IMR-90 (cell line): ENCODE data around the gene CCR8. TPM values are rescaled to one million over a fixed set of nuclear protein-coding genes. Genes with fewer than 3 reads are reported as not detected.

Experiments used
- ATAC-seq: fragments of 200-7000 bp; cut with Tn5 transposase; 2 replicates; pipeline ENCODE4 v1.9.1; 2020; ENCODE audit warnings: low read depth, mild to moderate bottlenecking, moderate library complexity
- BruUV-seq: library from RNA; stranded (reverse); fragments of 400-500 nt; replicated peaks from 2 replicates; lab custom pipeline; 2021; lab: Mats Ljungman, UMichigan
- CTCF ChIA-PET: fragments of 300-600 bp; formaldehyde crosslinking; extraction: SDS; loops from one replicate; lab custom pipeline; 2021; ENCODE audit warnings: antibody characterized with exemption; lab: Yijun Ruan, JAX
- POLR2A ChIA-PET: fragments of 300-600 bp; sonication (Branson Sonifier 250); formaldehyde crosslinking; loops from one replicate; lab custom pipeline; 2022; ENCODE audit warnings: antibody characterized with exemption; ENCODE audit not compliant: unreplicated experiment; lab: Charles Lee
- DNase-seq: peaks from one replicate; pipeline ENCODE4 v3.0.0; 2013
- H2AFZ ChIP-seq: replicated peaks from 2 replicates; pipeline ENCODE3; 2013; ENCODE audit warnings: low read length, mild to moderate bottlenecking; ENCODE audit not compliant: poor library complexity
- H2AK5ac ChIP-seq: 2 replicates; pipeline ENCODE4 v1.6.1; 2013; ENCODE audit warnings: low read depth, low read length, inconsistent platforms
- H2AK9ac ChIP-seq: replicated peaks from 2 replicates; pipeline ENCODE3; 2013; ENCODE audit warnings: mild to moderate bottlenecking, low read depth, low read length, moderate library complexity; ENCODE audit not compliant: poor library complexity
- H2BK120ac ChIP-seq: 2 replicates; pipeline ENCODE4 v1.6.1; 2013; ENCODE audit warnings: low read depth, low read length, inconsistent platforms
- H2BK15ac ChIP-seq: 3 replicates; pipeline ENCODE4 v1.6.1; 2013; ENCODE audit warnings: low read depth, low read length, inconsistent platforms
- H2BK20ac ChIP-seq: 2 replicates; pipeline ENCODE4 v1.6.1; 2013; ENCODE audit warnings: low read depth, mild to moderate bottlenecking, inconsistent platforms, low read length, moderate library complexity
- H2BK5ac ChIP-seq: 2 replicates; pipeline ENCODE4 v1.6.1; 2013; ENCODE audit warnings: mild to moderate bottlenecking, low read depth, low read length, inconsistent platforms; ENCODE audit not compliant: poor library complexity, severe bottlenecking
- H3K14ac ChIP-seq: replicated peaks from 2 replicates; pipeline ENCODE4 v1.6.1; 2013; ENCODE audit warnings: low read depth, low read length, inconsistent platforms
- H3K18ac ChIP-seq: 2 replicates; pipeline ENCODE4 v1.6.1; 2013; ENCODE audit warnings: low read depth, low read length, control low read depth
- H3K23ac ChIP-seq: 2 replicates; pipeline ENCODE4 v1.6.1; 2013; ENCODE audit warnings: low read depth, low read length, inconsistent platforms
- H3K27ac ChIP-seq: 2 replicates; pipeline ENCODE4 v1.5.1; 2013; ENCODE audit warnings: mild to moderate bottlenecking, control low read depth, low read length; ENCODE audit not compliant: insufficient read depth
- H3K27me3 ChIP-seq: 2 replicates; pipeline ENCODE4 v1.6.1; 2013; ENCODE audit warnings: low read length; ENCODE audit not compliant: control insufficient read depth, insufficient read depth
- H3K36me3 ChIP-seq: 2 replicates; pipeline ENCODE4 v1.6.1; 2013; ENCODE audit warnings: low read length, mixed read lengths; ENCODE audit not compliant: control insufficient read depth, insufficient read depth
- H3K4ac ChIP-seq: 2 replicates; pipeline ENCODE4 v1.6.1; 2013; ENCODE audit warnings: low read depth, low read length, inconsistent platforms
- H3K4me1 ChIP-seq: 2 replicates; pipeline ENCODE4 v1.6.1; 2013; ENCODE audit warnings: low read length, mixed read lengths; ENCODE audit not compliant: control insufficient read depth, insufficient read depth
- H3K4me2 ChIP-seq: 2 replicates; pipeline ENCODE4 v1.6.1; 2013; ENCODE audit warnings: low read depth, mild to moderate bottlenecking, control low read depth, low read length, moderate library complexity
- H3K4me3 ChIP-seq: 2 replicates; pipeline ENCODE4 v1.5.1; 2013; ENCODE audit warnings: low read depth, mild to moderate bottlenecking, control low read depth, low read length, moderate library complexity; ENCODE audit not compliant: insufficient read depth
- H3K56ac ChIP-seq: 2 replicates; pipeline ENCODE4 v1.6.1; 2013; ENCODE audit warnings: low read length, inconsistent platforms; ENCODE audit not compliant: insufficient read depth; ENCODE audit errors: extremely low read depth
- H3K79me1 ChIP-seq, 2 experiments: 2 replicates each; pipeline ENCODE4 v1.6.1; 2013; ENCODE audit warnings: low read length in 2 of 2, inconsistent platforms in 1 of 2, low read depth in 1 of 2
- H3K9ac ChIP-seq: 2 replicates; pipeline ENCODE4 v1.6.1; 2013; ENCODE audit warnings: low read depth, low read length, control low read depth
- H3K9me1 ChIP-seq: 2 replicates; pipeline ENCODE4 v1.6.1; 2013; ENCODE audit warnings: low read length, inconsistent platforms; ENCODE audit not compliant: insufficient read depth
- H3K9me3 ChIP-seq: 2 replicates; pipeline ENCODE4 v1.6.1; 2013; ENCODE audit warnings: low read length; ENCODE audit not compliant: control insufficient read depth, insufficient read depth
- H4K20me1 ChIP-seq: 2 replicates; pipeline ENCODE4 v1.6.1; 2013; ENCODE audit warnings: low read length, inconsistent platforms; ENCODE audit not compliant: insufficient read depth
- H4K5ac ChIP-seq: 2 replicates; pipeline ENCODE4 v1.6.1; 2013; ENCODE audit warnings: mild to moderate bottlenecking, low read depth, low read length, control low read depth
- H4K8ac ChIP-seq, 2 experiments: 2 replicates each; pipeline ENCODE4 v1.6.1; 2013; ENCODE audit warnings: low read depth in 2 of 2, low read length in 2 of 2, control low read depth in 1 of 2, inconsistent platforms in 1 of 2
- H4K91ac ChIP-seq: 2 replicates; pipeline ENCODE4 v1.6.1; 2013; ENCODE audit warnings: low read depth, low read length, inconsistent platforms; ENCODE audit not compliant: insufficient read depth
- BHLHE40 ChIP-seq: fragments of 150-350 bp; IDR thresholded peaks from 2 replicates; pipeline ENCODE4 v1.6.1; 2016; ENCODE audit warnings: mild to moderate bottlenecking, low read depth, low read length
- CEBPB ChIP-seq: IDR thresholded peaks from 2 replicates; pipeline ENCODE4 v1.6.1; 2012; ENCODE audit warnings: low read depth, low read length, improper control_type of control experiment
- CHD1 ChIP-seq: IDR thresholded peaks from 2 replicates; pipeline ENCODE4 v1.6.1; 2012; ENCODE audit warnings: low read depth, low read length, improper control_type of control experiment
- CTCF ChIP-seq: conservative IDR thresholded peaks from 2 replicates; pipeline ENCODE4 v1.5.1; 2012; ENCODE audit warnings: mild to moderate bottlenecking, low read depth, low read length, improper control_type of control experiment
- FOS ChIP-seq: fragments of 150-350 bp; IDR thresholded peaks from 2 replicates; pipeline ENCODE4 v1.6.1; 2016; ENCODE audit warnings: low read depth, low read length
- MAFK ChIP-seq: IDR thresholded peaks from 2 replicates; pipeline ENCODE4 v1.6.1; 2012; ENCODE audit warnings: low read depth, low read length, improper control_type of control experiment
- MAZ ChIP-seq: IDR thresholded peaks from 2 replicates; pipeline ENCODE4 v1.6.1; 2012; ENCODE audit warnings: low read depth, mild to moderate bottlenecking, low read length, improper control_type of control experiment, moderate library complexity, borderline replicate concordance
- MXI1 ChIP-seq: IDR thresholded peaks from 2 replicates; pipeline ENCODE4 v1.6.1; 2012; ENCODE audit warnings: low read depth, mild to moderate bottlenecking, low read length, moderate library complexity, borderline replicate concordance
- NFE2L2 ChIP-seq: fragments of 150-350 bp; IDR thresholded peaks from 2 replicates; pipeline ENCODE4 v1.6.1; 2016; ENCODE audit warnings: low read depth, mild to moderate bottlenecking, low read length
- POLR2A ChIP-seq: IDR thresholded peaks from 2 replicates; pipeline ENCODE4 v1.6.1; 2012; ENCODE audit warnings: mild to moderate bottlenecking, low read depth, low read length
- RAD21 ChIP-seq: IDR thresholded peaks from 2 replicates; pipeline ENCODE4 v1.6.1; 2012; ENCODE audit warnings: low read length, improper control_type of control experiment
- RCOR1 ChIP-seq: IDR thresholded peaks from 2 replicates; pipeline ENCODE4 v1.6.1; 2012; ENCODE audit warnings: mild to moderate bottlenecking, low read length, improper control_type of control experiment; ENCODE audit not compliant: insufficient replicate concordance
- RFX5 ChIP-seq: IDR thresholded peaks from 2 replicates; pipeline ENCODE4 v1.8.0; 2012; ENCODE audit warnings: low read depth, mild to moderate bottlenecking, low read length, moderate library complexity
- SMC3 ChIP-seq: fragments of 150-350 bp; IDR thresholded peaks from 2 replicates; pipeline ENCODE4 v1.6.1; 2016; ENCODE audit warnings: low read depth, mild to moderate bottlenecking, antibody characterized with exemption, low read length, moderate library complexity
- dilution Hi-C: fragments of 300-500 bp; cut with HindIII; formaldehyde crosslinking; loops from one replicate; pipeline ENCODE4 v1.14.3; 2018; ENCODE audit warnings: low sequenced_read_pairs; ENCODE audit not compliant: unreplicated experiment
- in situ Hi-C: fragments of 300-500 bp; cut with MboI; formaldehyde crosslinking; loops from 3 replicates; pipeline ENCODE4 v1.14.3; 2019; ENCODE audit warnings: low sequenced_read_pairs, inconsistent platforms, mixed read lengths
- intact Hi-C: fragments of 100-400 bp; cut with micrococcal nuclease; formaldehyde crosslinking; loops from 2 replicates; pipeline ENCODE4 v1.10.0; 2022
- polyA plus RNA-seq, 3 experiments: library from polyadenylated mRNA; depleted of rRNA; stranded (reverse); fragments of >200 nt; gene quantifications; 2 replicates each; pipeline ENCODE4 v1.2.3, GENCODE V29; 2012; ENCODE audit warnings: low replicate concordance in 1 of 3
- total RNA-seq: library from RNA; depleted of rRNA; stranded (reverse); fragments of >200 nt; gene quantifications from 2 replicates; pipeline ENCODE4 v1.2.3, GENCODE V29; 2012
- TF ChIP-seq, protein P1 (sequence below): fragments of 150-350 bp; IDR thresholded peaks from 2 replicates; pipeline ENCODE4 v1.6.1; 2017; ENCODE audit warnings: mild to moderate bottlenecking, antibody characterized with exemption, low read length, low read depth
- TF ChIP-seq, protein P2 (sequence below): fragments of 150-350 bp; IDR thresholded peaks from 2 replicates; pipeline ENCODE4 v1.6.1; 2016; ENCODE audit warnings: low read depth, mild to moderate bottlenecking, low read length, moderate library complexity, borderline replicate concordance

CCR8 gene
- total and polyA plus RNA-seq, 2 of the 4 experiments (the other 2 are of a cell fraction) = not detected

- no peak overlapping the region for H2AK9ac ChIP-seq
- H3K4me3 ChIP-seq = no peak overlapping the region
- no peak overlapping the region for H2AK5ac ChIP-seq
- BruUV-seq = no TSS peak
- dilution Hi-C loops = no loop called here
- DNase-seq = no peak
- no peaks in the 10 kb centered on the region for H3K4me1 ChIP-seq
- intact Hi-C loops = no loop called here
- TF ChIP-seq, protein P1, sequence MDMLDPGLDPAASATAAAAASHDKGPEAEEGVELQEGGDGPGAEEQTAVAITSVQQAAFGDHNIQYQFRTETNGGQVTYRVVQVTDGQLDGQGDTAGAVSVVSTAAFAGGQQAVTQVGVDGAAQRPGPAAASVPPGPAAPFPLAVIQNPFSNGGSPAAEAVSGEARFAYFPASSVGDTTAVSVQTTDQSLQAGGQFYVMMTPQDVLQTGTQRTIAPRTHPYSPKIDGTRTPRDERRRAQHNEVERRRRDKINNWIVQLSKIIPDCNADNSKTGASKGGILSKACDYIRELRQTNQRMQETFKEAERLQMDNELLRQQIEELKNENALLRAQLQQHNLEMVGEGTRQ = no peak
- TF ChIP-seq CHD1 (no peak), RAD21 (no peak), CTCF (no peak), RFX5 (no peak), FOS (no peak), POLR2A (no peak), MAFK (no peak), SMC3 (no peak), MAZ (no peak), NFE2L2 (no peak), CEBPB (no peak), BHLHE40 (no peak), RCOR1 (no peak), MXI1 (no peak)
- TF ChIP-seq, protein P2, sequence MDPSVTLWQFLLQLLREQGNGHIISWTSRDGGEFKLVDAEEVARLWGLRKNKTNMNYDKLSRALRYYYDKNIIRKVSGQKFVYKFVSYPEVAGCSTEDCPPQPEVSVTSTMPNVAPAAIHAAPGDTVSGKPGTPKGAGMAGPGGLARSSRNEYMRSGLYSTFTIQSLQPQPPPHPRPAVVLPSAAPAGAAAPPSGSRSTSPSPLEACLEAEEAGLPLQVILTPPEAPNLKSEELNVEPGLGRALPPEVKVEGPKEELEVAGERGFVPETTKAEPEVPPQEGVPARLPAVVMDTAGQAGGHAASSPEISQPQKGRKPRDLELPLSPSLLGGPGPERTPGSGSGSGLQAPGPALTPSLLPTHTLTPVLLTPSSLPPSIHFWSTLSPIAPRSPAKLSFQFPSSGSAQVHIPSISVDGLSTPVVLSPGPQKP = no peak
- no peaks in the 10 kb centered on the region for H3K36me3 ChIP-seq
- H3K9me1 ChIP-seq = no peaks in the 10 kb centered on the region
- H2BK5ac ChIP-seq = no peak overlapping the region
- ChIA-PET POLR2A (no interaction called here), CTCF (no interaction called here)
- no peak overlapping the region for H3K56ac ChIP-seq
- H2BK120ac ChIP-seq = no peak overlapping the region
- H2AFZ ChIP-seq = no peak overlapping the region
- no peak overlapping the region for H3K4ac ChIP-seq
- no peak for ATAC-seq
- H4K91ac ChIP-seq = no peak overlapping the region
- H4K5ac ChIP-seq = no peak overlapping the region
- peaks cover 3% of the 10 kb centered on the region; the same call in 1 of the 2 replicates for H3K27me3 ChIP-seq
- no peak overlapping the region for H3K23ac ChIP-seq
- in situ Hi-C loops = no loop called here
- no peaks in the 10 kb centered on the region for H4K20me1 ChIP-seq
- H3K18ac ChIP-seq = no peak overlapping the region
- no peak overlapping the region for H2BK15ac ChIP-seq
- H2BK20ac ChIP-seq = no peak overlapping the region
- H3K9me3 ChIP-seq = 0 out of 2 replicates have a peak, but pooled peaks cover 4% of the 10 kb centered on the region
- no peak overlapping the region for H3K27ac ChIP-seq
- no peak overlapping the region for H3K9ac ChIP-seq
- H3K79me1 ChIP-seq = no peaks in the 10 kb centered on the region
- H3K4me2 ChIP-seq = no peak overlapping the region
- no peak overlapping the region for H3K14ac ChIP-seq
- H4K8ac ChIP-seq = no peak overlapping the region
Measured at GRCh38 chr3:39299279-39299678, 30.2 kb upstream of the CCR8 start.
